Superior temporal gyrus (tissue), 1 donor: ENCODE results near the gene MARK2.
"Not testable (repeated sequence)": the region's sequence is repeated elsewhere in the genome, so short reads cannot be mapped to it uniquely, and the experiment has no call there.

Experiments used
- DNase-seq: peaks from one replicate; pipeline ENCODE4 v3.0.0-alpha.2; 2016; ENCODE audit errors: extremely low spot score

The MARK2 gene

GRCh38 chr11:63838678-63839507 lies at the start of gene MARK2:
Gene MARK2, plus strand, starts transcription at chr11:63839110. Its CDS starts 397 bp downstream, at chr11:63839507.
- DNase-seq: peak; percentile 97

- no peak for DNase-seq
These were observed 47.3 kb upstream of the MARK2 start for GRCh38 chr11:63791495-63792167.

- no peak for DNase-seq
These were observed 45.7 kb upstream of the MARK2 start for GRCh38 chr11:63793161-63793560.

DNA sequence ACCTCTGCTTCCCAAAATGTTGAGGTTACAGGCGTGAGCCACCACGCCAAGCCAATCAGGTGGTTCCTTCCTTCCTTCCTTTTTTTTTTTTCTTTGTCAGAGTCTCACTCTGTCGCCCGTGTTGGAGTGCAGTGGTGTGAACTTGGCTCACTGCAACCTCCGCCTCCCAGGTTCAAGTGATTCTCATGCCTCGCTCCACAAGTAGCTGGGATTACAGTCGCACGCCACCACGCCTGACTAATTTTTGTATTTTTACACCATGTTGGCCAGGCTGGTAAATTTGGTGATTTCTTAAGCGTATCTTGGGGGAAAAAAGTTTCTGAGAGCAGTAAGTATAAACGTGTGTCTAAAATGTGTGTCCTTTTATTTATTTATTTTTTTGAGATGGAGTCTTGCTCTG lies 43.8 kb upstream of the MARK2 start:
- no peak for DNase-seq

DNA sequence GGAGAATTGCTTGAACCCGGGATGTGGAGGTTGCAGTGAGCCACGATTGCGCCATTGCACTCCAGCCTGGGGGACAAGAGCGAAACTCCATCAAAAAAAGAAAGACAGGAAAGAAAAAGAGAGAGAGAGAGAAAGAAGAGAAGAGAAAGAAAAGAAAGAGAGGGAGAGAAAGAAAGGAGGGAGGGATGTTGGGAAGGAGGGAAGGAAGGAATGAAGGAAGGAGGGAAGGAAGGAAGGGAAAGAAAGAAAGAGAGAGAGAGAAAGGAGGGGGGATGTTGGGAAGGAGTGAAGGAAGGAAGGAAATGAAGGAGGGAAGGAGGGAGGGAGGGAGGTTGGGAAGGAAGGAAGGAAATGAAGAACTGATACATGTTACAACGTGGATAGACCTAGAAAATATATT lies 38.0 kb upstream of the MARK2 start:
- no peak for DNase-seq

GRCh38 chr11:63802637-63803414 lies 36.1 kb upstream of the MARK2 start:
- DNase-seq: no peak

DNA sequence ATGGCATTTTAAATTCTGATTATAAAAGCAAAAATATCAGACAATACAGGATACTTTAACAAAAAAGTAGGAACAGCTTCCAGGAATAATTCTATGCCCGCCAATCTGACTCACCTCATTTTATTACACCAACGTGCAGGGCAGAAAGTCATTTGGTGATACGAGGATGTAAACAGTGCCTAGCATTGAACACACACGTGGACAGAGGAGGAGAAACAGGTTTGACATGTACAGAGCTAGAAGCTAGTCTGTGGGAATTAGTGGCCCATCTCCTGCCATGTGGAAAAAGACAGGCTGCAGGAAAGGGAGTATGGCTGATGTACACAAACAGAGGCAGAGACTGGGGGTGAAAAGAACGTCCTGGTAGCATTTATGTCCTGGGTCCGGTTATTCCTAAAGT lies 34.7 kb upstream of the MARK2 start:
- no peak for DNase-seq

- DNase-seq: no peak
These were observed 33.0 kb upstream of the MARK2 start for GRCh38 chr11:63805844-63806415.

DNA sequence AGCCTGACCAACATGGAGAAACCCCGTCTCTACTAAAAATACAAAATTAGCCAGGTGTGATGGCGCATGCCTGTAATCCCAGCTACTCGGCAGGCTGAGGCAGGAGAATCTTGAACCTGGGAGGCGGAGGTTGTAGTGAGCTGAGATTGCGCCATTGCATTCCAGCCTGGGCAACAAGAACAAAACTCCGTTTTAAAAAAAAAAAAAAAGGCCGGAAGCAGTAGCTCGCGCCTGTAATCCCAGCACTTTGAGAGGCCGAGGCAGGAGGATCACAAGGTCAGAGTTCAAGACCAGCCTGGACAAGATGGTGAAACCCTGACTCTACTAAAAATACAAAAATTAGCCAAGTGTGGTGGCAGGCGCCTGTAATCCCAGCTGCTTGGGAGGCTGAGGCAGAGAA lies 28.5 kb upstream of the MARK2 start:
- not testable (repeated sequence) for DNase-seq

- no peak for DNase-seq
These were observed 27.4 kb upstream of the MARK2 start for GRCh38 chr11:63811522-63811921.

GRCh38 chr11:63813035-63813562 lies 25.8 kb upstream of the MARK2 start, which contains the start of gene SPINDOC:
Gene SPINDOC, plus strand, starts transcription at chr11:63813456. Its CDS starts 231 bp downstream, at chr11:63813687.
- peak; percentile 81 for DNase-seq

- DNase-seq: peak; percentile 26
These were observed 25.1 kb upstream of the MARK2 start for GRCh38 chr11:63813563-63814382.

GRCh38 chr11:63814383-63814736 lies 24.6 kb upstream of the MARK2 start:
- DNase-seq: peak; percentile 17

- DNase-seq: no peak
These were observed 22.7 kb upstream of the MARK2 start for GRCh38 chr11:63816166-63816565.

DNA sequence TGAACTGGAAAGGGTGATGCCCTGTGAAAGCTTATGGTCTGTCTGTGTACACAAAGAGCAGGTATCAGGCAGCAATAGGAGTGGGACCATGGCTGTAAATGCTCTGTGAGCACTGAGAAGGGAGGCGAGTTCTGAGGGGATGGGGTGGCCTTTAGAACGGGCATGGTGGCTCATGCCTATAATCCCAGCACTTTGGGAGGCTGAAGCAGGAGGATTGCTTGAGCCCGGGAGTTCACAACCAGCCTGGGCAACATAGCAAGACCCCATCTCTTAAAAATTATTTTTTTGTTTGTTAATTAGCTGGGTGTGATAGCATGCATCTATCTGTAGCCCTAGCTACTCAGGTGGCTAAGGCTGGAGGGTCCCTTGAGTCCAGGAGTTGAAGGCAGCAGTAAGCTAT lies 22.2 kb upstream of the MARK2 start:
- no peak for DNase-seq

- DNase-seq: no peak
These were observed 21.0 kb upstream of the MARK2 start for GRCh38 chr11:63817758-63818498.

- DNase-seq: no peak
These were observed 20.3 kb upstream of the MARK2 start for GRCh38 chr11:63818609-63819008.

GRCh38 chr11:63821411-63821810 lies 17.5 kb upstream of the MARK2 start:
- no peak for DNase-seq

DNA sequence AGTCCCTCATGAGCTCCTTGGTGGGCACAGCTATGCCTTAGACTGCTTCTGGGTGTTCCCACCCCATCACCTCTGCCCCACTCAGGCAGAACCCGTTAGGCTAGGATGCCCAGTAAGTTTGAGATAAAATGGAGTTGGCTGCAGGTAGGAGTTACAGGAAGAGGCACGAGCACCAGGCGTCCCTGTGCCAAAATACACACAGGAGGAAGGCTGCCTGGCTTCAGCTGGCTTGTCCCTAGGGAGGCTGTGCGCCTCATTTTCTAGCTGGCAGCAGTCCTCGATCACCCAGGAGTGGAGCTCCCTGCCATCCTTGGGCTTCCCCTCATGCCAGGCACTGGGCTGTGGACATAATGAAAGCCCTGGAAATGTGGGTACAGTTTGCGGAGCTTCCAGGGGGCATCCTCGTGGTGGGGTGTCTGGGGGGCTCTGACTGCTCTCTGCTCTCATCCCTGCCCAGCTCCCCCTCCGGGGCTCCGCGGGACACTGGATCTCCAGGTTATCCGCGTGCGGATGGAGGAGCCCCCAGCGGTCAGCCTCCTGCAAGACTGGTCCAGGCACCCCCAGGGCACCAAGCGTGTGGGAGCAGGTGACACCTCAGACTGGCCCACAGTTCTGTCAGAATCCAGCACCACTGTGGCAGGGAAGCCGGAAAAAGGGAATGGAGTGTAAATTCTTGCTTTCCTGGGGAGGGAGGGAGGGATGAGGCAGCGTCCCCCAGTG lies 12.3 kb upstream of the MARK2 start:
- DNase-seq: no peak
